Measurements from ENCODE around the gene DDIT4. TPM values are rescaled to one million over a fixed set of nuclear protein-coding genes. Genes with fewer than 3 reads are reported as not detected.
A peak's percentile ranks its signal among the peaks of the same experiment; 100 is the strongest.

Gene DDIT4
- total and polyA plus RNA-seq, 2 of the 8 experiments (the other 6 are each of a cell fraction or from before 2014, with no cell fraction given): 47.4 to 108 TPM

GRCh38 chr10:72306215-72306760 is 32.6 kb downstream of the DDIT4 start:
- peaks cover 0 to 14% (median 12%) of the 10 kb centered on the region in 4 experiments; a peak in 6 of 7 replicates for H3K4me1 ChIP-seq (replicated peaks in 1 of 4; ENCODE audit: control insufficient read depth in 3 of 4, insufficient read depth in 4 of 4, low read length in 3 of 4)
- no peak overlapping the region; the same call in 1 of the 2 replicates for H3K18ac ChIP-seq (ENCODE audit: extremely low read depth, low read length)
- no peaks in the 10 kb centered on the region for H3K23me2 ChIP-seq (ENCODE audit: low read depth, low read length)
- no peaks in the 10 kb centered on the region for H3K79me2 ChIP-seq (ENCODE audit: control insufficient read depth in 1 of 2, insufficient read depth in 2 of 2, low read length in 2 of 2)
- H3K79me1 ChIP-seq (ENCODE audit: low read depth, low read length): no peaks in the 10 kb centered on the region
- no peak overlapping the region for H2BK12ac ChIP-seq (ENCODE audit: low read depth, low read length)
- no peak overlapping the region for H3K27ac ChIP-seq (ENCODE audit: low read depth, low read length)
- H3K4ac ChIP-seq (replicated peaks; ENCODE audit: insufficient read length, low read depth, low read length): no peak overlapping the region
- FAIRE-seq (no peak), DNase-seq (ENCODE audit: low read depth in 1 of 2, low spot score in 2 of 2) (no peak)
- H3K14ac ChIP-seq (ENCODE audit: insufficient read length): no peak overlapping the region
- no peak overlapping the region for H2BK20ac ChIP-seq (ENCODE audit: low read length)
- POLR2A ChIA-PET (ENCODE audit: partially characterized antibody): interaction anchor here (1.1 to 39.2 kb wide), 6 partner anchors 9 to 46 kb away, joined by 3 to 895 read pairs (median 6); partner anchors contain the start of gene DDIT4
- H2AFZ ChIP-seq (ENCODE audit: low read length): no peak overlapping the region
- H2BK120ac ChIP-seq (replicated peaks; ENCODE audit: low read depth, low read length): no peak overlapping the region
- H3K23ac ChIP-seq (ENCODE audit: insufficient read length): no peak overlapping the region
- H4K91ac ChIP-seq (replicated peaks; ENCODE audit: insufficient read length, low read length): no peak overlapping the region
- no peak overlapping the region for H3K4me3 ChIP-seq (ENCODE audit: extremely low read depth in 1 of 4, insufficient read depth in 2 of 4, low read depth in 3 of 4, low read length in 4 of 4)
- H4K8ac ChIP-seq (ENCODE audit: extremely low read depth, insufficient read depth, low read length): peak overlapping the region; percentile 82; the same call in 1 of the 2 replicates
- H3K4me2 ChIP-seq (ENCODE audit: insufficient read depth in 1 of 2, low read depth in 2 of 2, low read length in 2 of 2): no peak overlapping the region
- 93% methylated on average over 5 of the region's 5 CpGs; no CpG with 5 or more reads in 1 of the 2 experiments for WGBS, 2 experiments (ENCODE audit: extremely low coverage in 1 of 2, insufficient coverage in 1 of 2, insufficient read length in 1 of 2, insufficient replicate concordance in 2 of 2, low coverage in 1 of 2, low lambda C conversion rate in 2 of 2, missing lambda C conversion rate in 1 of 2)
- no peaks in the 10 kb centered on the region for H3K9me3 ChIP-seq (ENCODE audit: insufficient read depth in 2 of 2, low read depth in 1 of 2, low read length in 1 of 2)
- 0 out of 2 replicates have a peak overlapping the region, but pooled peaks have one; percentile 61 for H2BK15ac ChIP-seq (ENCODE audit: low read length)
- no peak overlapping the region for H3K56ac ChIP-seq (replicated peaks; ENCODE audit: insufficient read length, low read depth, low read length)
- no peaks in the 10 kb centered on the region for H4K20me1 ChIP-seq (replicated peaks in 1 of 2; ENCODE audit: control insufficient read depth in 1 of 2, insufficient read depth in 2 of 2, low read length in 2 of 2)
- H4K5ac ChIP-seq (ENCODE audit: insufficient read length, low read depth, low read length): no peak overlapping the region
- H3K36me3 ChIP-seq (ENCODE audit: control insufficient read depth in 2 of 4, insufficient read depth in 4 of 4, low read length in 3 of 4): no peaks in the 10 kb centered on the region
- CTCF ChIA-PET (ENCODE audit: partially characterized antibody): interaction anchor here (0.9 to 1.7 kb wide), 2 partner anchors 31 to 181 kb away, joined by 3 to 4 read pairs; no protein-coding TSS in a partner anchor
- no peak overlapping the region for H2AK5ac ChIP-seq (ENCODE audit: low read depth, low read length)
- H3K27me3 ChIP-seq (replicated peaks in 1 of 4; ENCODE audit: control insufficient read depth in 3 of 4, extremely low read depth in 1 of 4, insufficient read depth in 3 of 4, low read length in 3 of 4): peaks cover 0 to 3% (median 0%) of the 10 kb centered on the region in 4 experiments; a peak in 1 of 7 replicates
- no peak overlapping the region for H2BK5ac ChIP-seq (ENCODE audit: low read depth, low read length)
- no peak overlapping the region for H3K9ac ChIP-seq (replicated peaks in 1 of 4; ENCODE audit: extremely low read depth in 1 of 4, low read depth in 3 of 4, low read length in 3 of 4)
- TF ChIP-seq EP300 (IDR thresholded peaks at IDR 0.05; ENCODE audit: borderline replicate concordance in 1 of 2, low read depth in 2 of 2, low read length in 2 of 2) (no peak), CTBP2 (IDR thresholded peaks at IDR 0.05; ENCODE audit: borderline replicate concordance, insufficient read depth, insufficient read length, low read length) (no peak), CBX8 (IDR thresholded peaks at IDR 0.05; ENCODE audit: borderline replicate concordance, low read depth, low read length) (no peak), TAF7 (optimal IDR thresholded peaks at IDR 0.05; ENCODE audit: borderline replicate concordance, low read depth, low read length) (no peak), SIN3A (conservative IDR thresholded peaks at IDR 0.05 in 1 of 2, IDR thresholded peaks at IDR 0.05 in 1 of 2; ENCODE audit: low read depth in 1 of 2, low read length in 2 of 2) (no peak), RBBP5 (IDR thresholded peaks at IDR 0.05; ENCODE audit: borderline replicate concordance, low read depth, low read length) (no peak), FOSL1 (IDR thresholded peaks at IDR 0.05; ENCODE audit: insufficient read depth, low read depth, low read length) (no peak), EGR1 (IDR thresholded peaks at IDR 0.05; ENCODE audit: borderline replicate concordance, low read depth, low read length) (no peak), GTF2F1 (IDR thresholded peaks at IDR 0.05; ENCODE audit: borderline replicate concordance, low read depth, low read length) (no peak), NRF1 (IDR thresholded peaks at IDR 0.05; ENCODE audit: low read depth, low read length) (no peak), TAF1 (IDR thresholded peaks at IDR 0.05; ENCODE audit: low read depth, low read length) (no peak), KDM1A (IDR thresholded peaks at IDR 0.05; ENCODE audit: borderline replicate concordance, low read length) (no peak)

Data from H1 (cell line).